Kidney (tissue), 14 donors: Measurements from ENCODE around the gene ATL2. TPM values are rescaled to one million over a fixed set of nuclear protein-coding genes. Genes with fewer than 3 reads are reported as not detected.
A peak's percentile ranks its signal among the peaks of the same experiment; 100 is the strongest.

Experiments
- DNase-seq, 5 donors: peaks; one replicate each; pipeline ENCODE4 v3.0.0-alpha.2; 2013 to 2020
- FAIRE-seq: peaks from 2 replicates; lab custom pipeline; 2012; peaks lifted over from hg19 to GRCh38; lab: Jason Lieb, UNC
- H3K27ac ChIP-seq, 2 donors: one replicate each; pipeline ENCODE4 v1.7.0; 2013; ENCODE audit warnings: low read depth in 2 of 2, low read length in 2 of 2, inconsistent platforms in 1 of 2
- H3K27me3 ChIP-seq: one replicate; pipeline ENCODE4 v1.7.1; 2013; ENCODE audit warnings: low read length, inconsistent platforms; ENCODE audit not compliant: control insufficient read depth, insufficient read depth
- H3K36me3 ChIP-seq, 3 donors: one replicate each; pipeline versions ENCODE4 v1.7.0 to v1.7.1; 2013; ENCODE audit warnings: low read length in 3 of 3, control low read depth in 1 of 3, inconsistent platforms in 1 of 3; ENCODE audit not compliant: insufficient read depth in 3 of 3, control insufficient read depth in 2 of 3
- H3K4me1 ChIP-seq, 3 donors: one replicate each; pipeline versions ENCODE4 v1.7.0 to v1.7.1; 2013; ENCODE audit warnings: low read length in 3 of 3, inconsistent platforms in 1 of 3, low read depth in 1 of 3; ENCODE audit not compliant: control insufficient read depth in 2 of 3, insufficient read depth in 2 of 3
- H3K4me3 ChIP-seq, 3 donors: one replicate each; pipeline versions ENCODE4 v1.7.0 to v1.8.1; 2013; ENCODE audit warnings: low read length in 3 of 3, control low read depth in 1 of 3, inconsistent platforms in 1 of 3
- H3K9ac ChIP-seq, 3 donors: one replicate each; pipeline versions ENCODE4 v1.7.0 to v1.7.1; 2013; ENCODE audit warnings: low read length in 3 of 3, control low read depth in 1 of 3, inconsistent platforms in 1 of 3
- H3K9me3 ChIP-seq, 3 donors: one replicate each; pipeline versions ENCODE4 v1.7.0 to v1.7.1; 2013; ENCODE audit warnings: low read length in 3 of 3, control low read depth in 1 of 3, inconsistent platforms in 1 of 3; ENCODE audit not compliant: control insufficient read depth in 2 of 3, insufficient read depth in 1 of 3
- CTCF ChIP-seq: IDR thresholded peaks from 3 replicates; pipeline ENCODE4 v1.5.1; 2012; ENCODE audit warnings: mild to moderate bottlenecking, moderate library complexity, borderline replicate concordance; ENCODE audit not compliant: insufficient read depth; ENCODE audit errors: extremely low read depth
- intact Hi-C: fragments of 100-400 bp; cut with DNase I; formaldehyde crosslinking; loops from one replicate; pipeline ENCODE4 v1.11.1; 2022
- polyA plus RNA-seq: library from polyadenylated mRNA; stranded (reverse); fragments of 350-450 nt; fragmentation: Illumina TruSeq; extraction: RNeasy Lipid Tissue Mini Kit (QIAGEN cat#74804); gene quantifications from one replicate; pipeline ENCODE4 v1.2.3, GENCODE V29; 2014; ENCODE audit warnings: low read depth, low replicate concordance; ENCODE audit not compliant: insufficient read depth
- total RNA-seq: library from RNA; stranded (reverse); fragmentation: NEBNext Ultra II Directional; extraction: Animal tissue kit (Norgen Biotek cat#: 25700); gene quantifications from one replicate; pipeline ENCODE4 v1.2.1, GENCODE V29; 2021
- donor health status: control.
- donor health status: control.
- donor health status: control.
- donor health status: control.
- donor health status: control.
- donor health status: DM: yes; HTN: yes; CAD: no.
- donor health status: Normal renal cell carcinoma (clear cell type).

Gene ATL2
- total and polyA plus RNA-seq, 2 donors from 2014 or later: 22.0 to 52.1 TPM

GRCh38 chr2:38362232-38362631 is 14.8 kb downstream of the ATL2 start:
- no peak for DNase-seq
- no peaks in the 10 kb centered on the region for H3K27me3 ChIP-seq
- H3K4me3 ChIP-seq: no peak overlapping the region
- peaks cover 0 to 19% (median 4%) of the 10 kb centered on the region in 3 donors for H3K4me1 ChIP-seq
- no peak overlapping the region for H3K9ac ChIP-seq
- no peak overlapping the region for H3K27ac ChIP-seq
- H3K9me3 ChIP-seq: no peaks in the 10 kb centered on the region
- intact Hi-C loops: no loop called here
- FAIRE-seq: no peak
- TF ChIP-seq CTCF: no peak
- H3K36me3 ChIP-seq: no peaks in the 10 kb centered on the region

- FAIRE-seq (no peak), DNase-seq (no peak)
- H3K27ac ChIP-seq: no peak overlapping the region
- peaks cover 0 to 9% (median 2%) of the 10 kb centered on the region in 3 donors for H3K4me1 ChIP-seq
- H3K36me3 ChIP-seq: no peaks in the 10 kb centered on the region
- intact Hi-C loops: no loop called here
- no peak overlapping the region for H3K4me3 ChIP-seq
- no peaks in the 10 kb centered on the region for H3K9me3 ChIP-seq
- TF ChIP-seq CTCF: no peak
- H3K9ac ChIP-seq: no peak overlapping the region
- H3K27me3 ChIP-seq: no peaks in the 10 kb centered on the region
Measured at GRCh38 chr2:38360177-38360576, 16.9 kb downstream of the ATL2 start.

GRCh38 chr2:38353402-38353801 is 23.7 kb downstream of the ATL2 start:
- Histone ChIP-seq H3K27me3 (no peaks in the 10 kb centered on the region), H3K4me1 (peaks cover 0 to 7% (median 5%) of the 10 kb centered on the region in 3 donors), H3K9me3 (no peaks in the 10 kb centered on the region), H3K9ac (no peak overlapping the region), H3K36me3 (no peaks in the 10 kb centered on the region), H3K4me3 (no peak overlapping the region), H3K27ac (no peak overlapping the region)
- intact Hi-C loops: no loop called here
- DNase-seq (no peak), FAIRE-seq (no peak)
- TF ChIP-seq CTCF: no peak

GRCh38 chr2:38352336-38352735 is 24.7 kb downstream of the ATL2 start:
- H3K36me3 ChIP-seq: no peaks in the 10 kb centered on the region
- no peaks in the 10 kb centered on the region for H3K9me3 ChIP-seq
- no peak overlapping the region for H3K9ac ChIP-seq
- no peak for FAIRE-seq
- DNase-seq: no peak
- no peak for TF ChIP-seq CTCF
- H3K27me3 ChIP-seq: no peaks in the 10 kb centered on the region
- peak overlapping the region in 1 of 3 donors; percentile 12 for H3K4me3 ChIP-seq
- H3K27ac ChIP-seq: peak overlapping the region in 1 of 2 donors; percentile 65
- peaks cover 0 to 7% (median 5%) of the 10 kb centered on the region in 3 donors for H3K4me1 ChIP-seq
- intact Hi-C loops: no loop called here
